Measurements from ENCODE around the gene EPSTI1.
"Not testable (repeated sequence)": the region's sequence is repeated elsewhere in the genome, so short reads cannot be mapped to it uniquely, and the experiment has no call there.

EPSTI1 gene

DNA sequence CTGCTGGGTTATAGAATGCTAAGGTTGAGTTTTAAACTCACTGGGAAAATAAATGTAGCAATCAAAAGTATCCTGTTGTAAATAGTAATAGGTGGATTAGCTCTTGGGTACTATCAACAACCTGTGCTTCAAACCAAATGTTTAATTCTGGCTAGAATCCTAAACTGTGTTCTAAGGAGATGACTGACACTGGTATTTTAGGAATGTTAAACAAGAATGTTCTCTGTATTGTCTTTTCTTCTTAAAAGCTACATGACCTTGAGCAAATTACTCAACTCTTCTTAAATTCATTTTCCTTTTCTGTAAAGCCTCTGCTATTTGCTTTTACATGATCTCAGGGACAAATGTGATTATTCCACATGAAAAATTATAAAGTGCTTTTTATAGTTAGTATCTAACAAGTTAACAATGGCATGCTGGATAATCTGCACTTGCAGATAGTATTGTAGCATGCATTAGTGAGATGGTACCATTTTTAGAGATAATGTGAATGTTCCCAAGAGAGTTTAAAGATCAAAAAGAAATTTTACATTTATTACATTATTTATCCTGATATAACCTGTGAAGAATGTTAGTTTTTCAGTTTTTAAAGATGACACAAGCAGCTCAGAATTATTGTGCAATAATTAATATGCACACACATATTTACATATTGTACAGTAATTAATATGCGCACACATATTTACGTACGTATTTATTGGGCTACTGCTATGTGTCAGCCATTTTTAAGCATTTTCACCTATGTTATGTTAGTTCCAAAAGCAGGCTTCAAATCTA, 13.6 kb upstream of the EPSTI1 start:
- DNase-seq = no peak

DNA sequence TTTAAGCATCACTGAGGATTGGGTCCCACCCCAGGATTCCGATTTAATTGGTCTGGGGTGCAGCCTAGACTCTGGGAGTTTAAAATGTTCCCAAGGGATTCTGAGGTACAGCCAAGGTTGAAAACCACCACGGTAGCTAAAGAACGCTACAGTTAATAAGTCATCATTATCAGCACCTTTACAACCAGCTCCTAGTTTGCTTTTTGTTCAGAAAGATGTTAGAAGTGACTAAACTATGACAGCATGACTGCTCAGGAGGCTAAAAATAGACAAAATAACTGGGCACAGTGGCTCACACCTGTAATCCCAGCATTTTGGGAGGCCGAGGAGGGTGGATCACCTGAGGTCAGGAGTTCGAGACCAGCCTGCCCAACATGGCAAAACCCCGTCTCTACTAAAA, 11.7 kb upstream of the EPSTI1 start:
- no peak for DNase-seq

GRCh38 chr13:43003010-43003409, 11.0 kb upstream of the EPSTI1 start:
- DNase-seq = no peak

DNA sequence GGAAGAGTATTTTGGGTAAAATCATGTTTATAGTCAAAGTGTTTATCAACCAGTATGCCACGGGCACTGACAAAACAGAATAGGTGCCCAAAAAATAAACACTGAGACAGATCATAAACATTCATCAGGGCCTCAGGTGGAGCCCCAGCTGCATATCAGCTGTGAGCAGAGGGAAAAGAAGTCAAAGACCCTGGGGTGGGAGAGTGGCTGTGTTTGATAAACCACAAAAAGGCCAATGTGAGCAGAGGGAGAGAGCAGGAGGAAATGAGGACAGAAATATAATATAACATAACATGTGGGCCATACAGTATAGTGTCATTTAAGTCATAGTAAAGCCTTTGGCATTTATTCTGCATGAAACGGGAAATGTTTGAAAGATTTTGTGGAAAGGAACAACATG, 10.0 kb upstream of the EPSTI1 start:
- no peak for DNase-seq

DNA sequence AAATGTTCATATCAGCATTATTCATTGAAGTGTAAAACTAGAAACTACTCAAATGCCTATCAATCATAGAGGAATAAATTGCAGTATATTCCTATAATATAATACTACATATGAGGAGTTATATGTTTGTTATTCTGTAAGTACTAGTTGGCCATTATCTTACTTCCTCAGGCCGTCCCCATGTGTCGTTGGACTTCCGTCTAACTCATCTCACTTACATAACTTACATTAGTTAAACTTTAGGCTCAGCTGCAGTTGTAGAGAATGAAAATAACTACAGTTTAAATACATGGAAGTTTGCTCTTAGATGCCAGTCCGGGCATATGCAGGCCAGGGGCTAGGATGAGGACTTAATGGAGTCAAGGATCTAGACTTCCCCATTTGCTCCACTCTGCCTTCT, 8.6 kb upstream of the EPSTI1 start:
- no peak for DNase-seq

DNA sequence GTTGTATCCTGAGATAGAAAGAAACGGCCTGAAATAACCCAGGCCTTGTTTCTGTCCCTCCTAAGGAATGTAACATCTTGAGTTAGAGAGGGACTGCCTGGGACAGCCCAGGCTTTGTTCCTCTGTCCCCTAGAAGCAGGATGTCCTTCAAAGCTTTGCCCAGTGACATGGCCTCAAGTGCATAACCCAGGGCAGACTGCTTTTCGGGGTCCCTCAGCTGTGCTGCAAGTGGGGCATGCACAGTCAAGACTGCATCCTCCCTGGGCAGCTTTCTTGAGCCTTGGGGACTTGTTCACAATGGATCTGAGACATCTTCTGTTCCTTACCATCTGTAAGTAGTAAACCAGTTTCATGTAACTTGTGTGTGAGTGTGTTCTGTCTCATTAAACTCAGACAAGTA, 7.5 kb upstream of the EPSTI1 start:
- no peak for DNase-seq

GRCh38 chr13:42997381-42997780, 5.3 kb upstream of the EPSTI1 start:
- no peak for DNase-seq

- no peak for DNase-seq
Measured at GRCh38 chr13:42996584-42996983, 4.5 kb upstream of the EPSTI1 start.

- no peak for DNase-seq
Measured at GRCh38 chr13:42994878-42995277, 2.8 kb upstream of the EPSTI1 start.

GRCh38 chr13:42992764-42993122, 702 bp upstream of the EPSTI1 start:
- no peak for DNase-seq

DNA sequence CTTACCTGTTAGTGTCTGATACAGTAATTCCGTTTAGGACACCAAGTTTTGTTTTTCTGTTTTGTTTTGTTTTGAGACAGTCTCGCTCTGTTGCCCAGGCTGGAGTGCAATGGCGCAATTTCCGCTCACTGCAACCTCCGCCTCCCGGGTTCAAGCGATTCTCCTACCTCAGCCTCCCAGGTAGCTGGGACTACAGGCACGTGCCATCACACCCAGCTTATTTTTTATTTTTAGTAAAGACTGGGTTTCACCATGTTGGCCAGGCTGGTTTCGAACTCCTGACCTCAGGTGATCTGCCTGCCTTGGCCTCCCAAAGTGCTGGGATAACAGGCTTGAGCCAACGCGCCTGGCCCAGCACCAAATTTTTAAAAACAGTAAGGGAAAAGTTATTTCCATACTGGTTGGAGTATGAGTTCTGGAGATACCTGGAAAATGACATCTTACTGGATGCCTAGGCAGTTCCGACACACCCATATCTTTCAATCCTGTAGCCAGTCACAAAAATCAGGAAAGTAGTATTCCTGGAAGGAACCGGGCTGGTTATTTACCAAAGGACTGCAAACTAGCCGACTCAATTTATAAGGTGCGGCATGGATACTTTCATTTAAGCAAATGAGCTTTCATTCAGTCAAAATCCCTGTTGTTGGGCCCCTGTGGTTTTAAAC, 676 bp downstream of the EPSTI1 start:
- not testable (repeated sequence) for DNase-seq

DNA sequence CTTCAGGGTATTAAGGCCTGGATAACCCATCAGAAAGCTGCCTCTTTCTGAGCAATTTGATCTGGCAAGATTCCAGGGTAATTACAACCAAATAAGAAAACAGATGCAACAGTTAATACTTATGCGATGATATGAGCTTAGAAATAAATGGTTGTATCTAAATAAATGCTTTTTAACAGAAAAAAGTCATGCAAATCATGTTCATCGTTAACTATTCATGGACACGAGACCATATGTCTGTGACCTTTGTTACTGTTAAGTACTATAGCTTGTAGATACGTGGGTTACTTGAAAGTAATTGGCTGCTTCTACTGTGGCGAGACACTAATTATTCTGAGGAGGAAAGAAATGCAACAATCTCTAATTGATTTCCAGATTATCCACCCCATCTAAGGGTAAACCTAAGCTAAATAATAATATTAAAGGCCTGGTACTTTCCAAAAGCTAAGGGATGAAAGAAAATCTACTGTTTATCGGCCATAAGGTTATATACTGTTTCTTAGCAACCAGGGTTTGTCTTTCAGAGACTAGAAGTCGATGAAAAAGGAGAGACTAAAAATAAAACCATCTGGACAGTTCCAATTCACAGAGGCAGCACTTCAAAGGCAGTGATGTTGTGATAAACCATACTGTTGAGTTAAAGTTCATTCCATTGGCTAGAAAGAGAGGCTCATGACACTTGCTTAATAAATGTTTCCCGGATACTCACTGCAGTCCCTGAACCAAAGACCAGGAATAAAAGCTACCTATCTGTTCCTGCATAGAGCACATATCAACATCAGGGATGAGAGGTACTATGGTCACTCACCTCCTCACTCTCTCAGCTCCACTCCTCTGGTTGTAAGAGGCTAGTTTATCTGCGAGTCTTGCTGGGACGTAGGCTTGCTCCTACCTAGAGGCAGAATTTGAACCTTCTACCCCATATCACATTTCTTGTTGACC, 1.5 kb downstream of the EPSTI1 start:
- no peak for DNase-seq

DNA sequence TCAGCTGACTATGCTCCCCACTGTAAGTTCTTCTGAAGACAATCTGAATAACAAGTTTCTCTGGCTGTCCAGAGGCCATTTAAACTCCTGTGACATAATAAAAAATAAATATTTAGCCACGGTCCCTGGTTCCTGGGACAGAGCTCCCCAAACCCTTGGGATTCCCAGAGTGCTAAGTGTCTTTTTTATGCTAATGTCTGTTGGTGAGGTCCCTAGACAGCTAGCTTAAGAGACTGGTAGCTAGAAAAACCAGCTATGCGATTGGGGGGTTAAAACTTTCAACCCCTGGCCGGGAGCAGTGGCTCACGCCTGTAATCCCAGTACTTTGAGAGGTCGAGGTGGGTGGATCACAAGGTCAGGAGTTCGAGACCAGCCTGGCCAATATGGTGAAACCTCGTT, 5.9 kb downstream of the EPSTI1 start:
- no peak for DNase-seq

DNA sequence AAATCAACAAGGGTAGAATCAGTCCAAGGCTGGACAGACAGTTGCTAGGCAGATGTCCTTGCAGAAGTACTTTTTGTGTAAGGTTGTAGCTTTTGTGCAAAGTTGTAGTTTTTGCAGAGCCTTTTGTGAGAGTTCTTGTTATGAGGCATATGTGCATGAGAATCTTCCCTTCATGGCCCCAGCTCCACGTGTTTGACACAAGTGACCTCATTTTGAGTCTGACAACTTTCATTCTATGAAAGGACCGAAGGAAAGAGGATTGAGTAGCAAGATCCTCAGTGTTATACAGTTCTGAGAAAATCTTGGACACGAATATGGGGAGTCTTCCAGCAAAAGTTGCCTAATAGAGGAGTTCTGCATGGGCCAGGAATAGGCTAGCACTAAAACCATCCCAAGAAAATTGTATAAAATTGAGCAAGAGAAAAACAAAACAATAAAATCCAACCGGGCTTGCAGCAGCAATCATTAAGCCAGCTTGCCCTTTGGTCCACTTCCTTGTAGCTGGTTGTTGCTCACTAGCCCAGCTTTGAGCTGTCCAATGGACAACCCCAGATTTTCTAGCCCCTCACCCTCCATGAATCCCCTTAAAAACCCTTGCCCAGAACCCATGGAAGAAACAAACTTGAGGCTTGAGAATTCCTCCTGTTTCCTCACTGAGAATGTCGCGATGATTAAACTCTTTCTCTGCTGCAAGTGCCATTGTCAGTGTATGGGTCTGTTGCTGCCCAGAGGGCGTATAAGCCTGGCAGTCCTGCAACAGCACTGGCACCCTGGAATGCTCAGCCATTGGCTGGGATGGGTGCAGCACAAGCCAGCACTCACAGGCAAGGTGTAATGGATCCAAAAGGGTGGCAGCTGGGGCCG, 6.5 kb downstream of the EPSTI1 start:
- DNase-seq = no peak

DNA sequence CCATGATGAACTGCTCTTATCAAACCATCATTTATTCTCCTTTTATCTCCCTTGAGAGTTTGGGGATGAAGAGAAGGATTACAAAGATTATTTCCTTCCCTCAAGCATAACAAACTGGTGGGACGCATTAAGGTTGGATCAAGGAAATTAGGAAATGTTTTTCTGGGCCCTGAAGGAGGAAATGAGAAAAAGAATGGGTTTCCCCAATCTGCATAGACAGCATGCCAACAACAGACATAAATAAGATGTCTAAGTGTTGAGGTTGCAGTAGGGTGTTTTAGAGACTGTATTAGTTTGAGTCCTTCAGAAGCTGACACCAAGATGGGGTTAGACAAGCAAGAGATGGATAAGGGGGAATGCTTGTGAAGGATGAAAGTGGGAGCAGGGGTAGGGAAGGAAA, 7.3 kb downstream of the EPSTI1 start:
- no peak for DNase-seq

- no peak for DNase-seq
Measured at GRCh38 chr13:42984026-42984425, 8.0 kb downstream of the EPSTI1 start.

DNA sequence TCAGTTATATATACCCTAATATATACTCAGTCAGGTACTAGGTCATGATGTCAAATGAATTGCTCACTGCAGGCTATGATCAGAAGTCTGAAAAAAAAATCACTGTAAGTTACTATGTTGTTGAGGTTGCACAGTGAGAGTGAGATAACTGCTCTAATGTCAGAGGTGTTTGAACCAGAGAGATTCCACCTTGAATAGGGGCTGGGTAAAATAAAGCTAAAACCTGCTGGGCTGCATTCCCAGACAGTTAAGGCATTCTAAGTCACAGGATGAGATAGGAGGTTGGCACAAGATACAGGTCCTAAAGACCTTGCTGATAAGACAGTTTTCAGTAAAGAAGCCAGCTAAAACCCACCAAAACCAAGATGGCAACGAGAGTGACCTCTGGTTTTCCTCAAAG, 10.2 kb downstream of the EPSTI1 start:
- no peak for DNase-seq

GRCh38 chr13:42981317-42981716, 10.7 kb downstream of the EPSTI1 start:
- no peak for DNase-seq

- no peak for DNase-seq
Measured at GRCh38 chr13:42977219-42977659, 14.8 kb downstream of the EPSTI1 start.

GRCh38 chr13:42976066-42976465, 16.0 kb downstream of the EPSTI1 start:
- no peak for DNase-seq

GRCh38 chr13:42973581-42973980, 18.5 kb downstream of the EPSTI1 start:
- DNase-seq = no peak

DNA sequence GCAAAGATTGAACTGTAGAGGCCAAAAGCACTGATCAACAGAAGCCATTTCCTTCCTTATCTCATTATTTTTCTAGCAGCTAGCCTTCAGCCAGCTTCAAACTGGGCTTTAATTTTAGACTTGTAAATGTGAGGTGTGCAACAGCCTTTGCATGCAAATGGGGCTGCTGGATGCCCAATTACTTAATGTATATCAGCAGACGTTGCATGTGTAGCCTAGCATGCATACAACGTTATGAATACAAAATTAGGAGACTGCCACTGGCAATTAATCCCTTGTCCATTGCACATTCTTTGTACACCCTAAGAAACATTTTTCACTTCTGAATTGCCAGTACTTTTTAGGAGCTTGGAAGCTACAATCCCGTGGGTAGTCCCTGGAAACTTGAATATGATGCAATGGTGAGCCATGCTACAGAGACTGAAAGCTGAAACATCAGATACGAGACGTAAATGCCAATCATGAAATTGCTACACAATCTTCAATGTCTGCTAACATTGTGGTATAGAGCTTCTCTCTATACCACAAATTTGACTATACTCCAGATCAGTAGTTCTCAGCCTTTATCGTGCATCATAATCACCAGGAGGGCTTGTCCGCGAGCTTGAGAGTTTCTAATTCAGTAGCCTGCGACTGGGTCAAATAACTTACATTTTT, 20.2 kb downstream of the EPSTI1 start:
- DNase-seq = no peak
